ENCODE results near the gene CDCA3.
A peak's percentile ranks its signal among the peaks of the same experiment; 100 is the strongest.

The CDCA3 gene

GRCh38 chr12:6831450-6831995, 19.6 kb downstream of the CDCA3 start:
- no peak for DNase-seq

GRCh38 chr12:6830999-6831398, 20.1 kb downstream of the CDCA3 start:
- DNase-seq: no peak

- no peak for DNase-seq
These were observed 20.7 kb downstream of the CDCA3 start for GRCh38 chr12:6830286-6830890.

GRCh38 chr12:6829536-6830220, 21.4 kb downstream of the CDCA3 start:
- no peak for DNase-seq

GRCh38 chr12:6828781-6829535, 22.1 kb downstream of the CDCA3 start:
- peak; percentile 55 for DNase-seq

- no peak for DNase-seq
These were observed 22.9 kb downstream of the CDCA3 start, which contains the start of gene P3H3 for GRCh38 chr12:6827982-6828780. Gene P3H3 (plus strand): TSS chr12:6828407. CDS start chr12:6828441, 34 bp downstream.

GRCh38 chr12:6827437-6827911, 23.6 kb downstream of the CDCA3 start:
- DNase-seq: peak; percentile 48

- DNase-seq: no peak
These were observed 24.2 kb downstream of the CDCA3 start for GRCh38 chr12:6826734-6827436.

GRCh38 chr12:6826125-6826733, 24.9 kb downstream of the CDCA3 start:
- DNase-seq: no peak

GRCh38 chr12:6825398-6826124, 25.5 kb downstream of the CDCA3 start:
- DNase-seq: peak; percentile 80

GRCh38 chr12:6824901-6825381, 26.1 kb downstream of the CDCA3 start:
- DNase-seq: no peak

- no peak for DNase-seq
These were observed 26.9 kb downstream of the CDCA3 start for GRCh38 chr12:6824085-6824775.

- no peak for DNase-seq
These were observed 27.7 kb downstream of the CDCA3 start for GRCh38 chr12:6823182-6824084.

- no peak for DNase-seq
These were observed 28.5 kb downstream of the CDCA3 start for GRCh38 chr12:6822426-6823135.

- DNase-seq: no peak
These were observed 29.3 kb downstream of the CDCA3 start, which contains the start of gene GPR162 for GRCh38 chr12:6821591-6822425. Gene GPR162 (plus strand): TSS chr12:6821821. CDS start chr12:6823899, 2,078 bp downstream.

- DNase-seq: no peak
These were observed 30.9 kb downstream of the CDCA3 start for GRCh38 chr12:6820166-6820565.
